Fibroblast of upper back skin (primary cell): ENCODE data around the gene CLIC3.
A peak's percentile ranks its signal among the peaks of the same experiment; 100 is the strongest.
"Not testable (repeated sequence)": the region's sequence is repeated elsewhere in the genome, so short reads cannot be mapped to it uniquely, and the experiment has no call there.

Experiments
- DNase-seq: peaks from one replicate; pipeline ENCODE4 v3.0.0-alpha.2; 2013

Gene CLIC3, protein sequence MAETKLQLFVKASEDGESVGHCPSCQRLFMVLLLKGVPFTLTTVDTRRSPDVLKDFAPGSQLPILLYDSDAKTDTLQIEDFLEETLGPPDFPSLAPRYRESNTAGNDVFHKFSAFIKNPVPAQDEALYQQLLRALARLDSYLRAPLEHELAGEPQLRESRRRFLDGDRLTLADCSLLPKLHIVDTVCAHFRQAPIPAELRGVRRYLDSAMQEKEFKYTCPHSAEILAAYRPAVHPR

GRCh38 chr9:136996361-136997292 is at the start of gene CLIC3:
Gene CLIC3 (minus strand): TSS chr9:136996568. CDS start chr9:136996543, 25 bp downstream.
- peak; percentile 11 for DNase-seq

- DNase-seq: peak; percentile 19
Observed at GRCh38 chr9:137045294-137046087, 49.1 kb upstream of the CLIC3 start.

DNA sequence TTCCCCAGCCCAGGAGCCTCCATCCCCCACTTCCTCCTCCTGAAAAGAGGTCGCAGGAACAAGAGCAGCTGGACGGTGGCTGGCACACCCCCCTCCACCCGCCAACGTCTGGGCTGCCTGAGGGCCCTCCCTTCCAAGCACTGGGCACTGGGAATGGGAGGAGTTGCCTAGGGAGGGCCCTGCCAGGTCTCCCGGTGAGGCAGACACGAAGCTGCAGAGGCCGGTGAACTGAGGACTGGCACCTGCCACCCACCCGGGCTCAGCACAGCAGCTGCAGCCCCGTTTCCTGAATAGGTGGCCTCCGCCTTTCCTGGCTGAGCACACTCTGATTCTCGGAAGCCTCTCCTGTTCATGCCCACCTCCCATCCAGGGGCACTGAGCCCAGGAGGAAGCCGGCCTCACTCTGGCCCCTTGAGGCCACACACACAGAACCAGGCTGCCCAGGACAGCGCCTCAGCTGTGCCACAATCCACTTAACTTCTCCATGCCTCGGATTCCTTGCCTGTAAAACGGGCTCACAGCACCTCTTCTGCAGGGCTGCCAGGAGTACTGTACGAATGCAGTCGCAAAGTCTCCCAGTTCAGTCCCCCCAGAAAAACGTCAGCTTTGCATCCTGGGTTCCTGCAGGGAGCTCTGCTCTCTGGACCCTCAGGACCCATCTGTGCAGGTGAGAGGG is 48.3 kb upstream of the CLIC3 start:
- no peak for DNase-seq

GRCh38 chr9:137044037-137044436 is 47.7 kb upstream of the CLIC3 start:
- DNase-seq: no peak

GRCh38 chr9:137042751-137043727 is 46.7 kb upstream of the CLIC3 start:
- no peak for DNase-seq

GRCh38 chr9:137041124-137041523 is 44.8 kb upstream of the CLIC3 start:
- no peak for DNase-seq

DNA sequence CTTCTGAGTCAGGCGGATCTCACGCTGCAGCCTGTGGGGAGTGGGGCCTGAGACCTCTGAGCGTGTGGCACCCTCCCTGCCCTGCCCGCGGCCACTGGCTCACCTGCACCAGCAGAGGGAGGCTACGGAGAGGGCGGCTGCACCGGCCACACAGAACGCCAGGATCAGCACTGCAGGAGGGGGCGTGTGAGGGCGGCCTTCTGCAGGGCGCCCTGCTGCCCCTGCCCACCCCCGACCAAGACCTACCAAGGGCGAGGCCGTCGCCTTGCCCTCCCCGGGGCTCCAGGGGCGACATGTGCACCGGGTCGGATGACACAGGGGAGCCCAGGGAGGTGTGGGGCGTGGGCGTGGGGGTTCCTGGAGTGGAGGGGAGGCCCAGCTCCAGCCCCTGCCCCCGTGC is 44.2 kb upstream of the CLIC3 start:
- DNase-seq: no peak

- DNase-seq: no peak
Observed at GRCh38 chr9:137039611-137040366, 43.4 kb upstream of the CLIC3 start.

DNA sequence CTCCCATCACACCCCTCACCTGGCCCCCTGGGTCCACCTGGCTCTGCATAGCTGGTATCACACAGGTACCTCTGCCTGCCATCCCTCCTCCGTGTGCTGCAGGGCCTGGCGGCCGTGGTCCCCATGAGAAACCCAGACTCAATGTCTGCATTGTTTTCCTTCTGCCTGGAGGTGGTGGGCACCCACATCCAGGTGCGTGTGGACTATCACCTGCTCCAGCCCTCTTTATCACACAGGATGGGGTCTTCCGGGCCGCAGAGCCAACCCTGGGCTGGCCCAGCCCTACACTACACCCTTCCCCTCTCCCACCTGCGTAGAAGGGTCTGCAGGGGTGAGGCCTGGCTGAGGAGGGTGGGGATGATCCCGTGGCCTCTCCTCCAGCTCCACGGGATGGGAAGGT is 42.5 kb upstream of the CLIC3 start:
- no peak for DNase-seq

GRCh38 chr9:137037483-137037882 is 41.1 kb upstream of the CLIC3 start:
- no peak for DNase-seq

DNA sequence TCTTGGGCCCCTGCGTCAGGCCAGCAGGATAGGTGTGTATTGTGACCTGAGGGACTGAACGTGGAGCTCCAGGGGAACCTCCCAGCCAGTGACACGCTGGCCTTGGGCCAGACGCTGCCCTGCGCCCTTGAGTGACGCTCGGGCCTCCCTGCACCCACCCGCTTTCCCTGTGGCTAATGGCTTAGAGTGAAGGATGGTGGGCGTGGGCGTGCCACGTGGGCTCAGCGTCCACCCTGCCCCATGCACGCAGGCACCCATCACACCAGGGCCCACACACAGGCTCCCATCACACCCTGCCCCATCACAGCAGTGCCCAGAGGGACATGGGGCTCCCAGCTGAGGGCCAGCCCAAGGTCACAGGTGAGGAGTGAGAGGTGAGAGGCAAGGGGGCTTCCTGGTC is 40.7 kb upstream of the CLIC3 start:
- no peak for DNase-seq

GRCh38 chr9:137035937-137036336 is 39.6 kb upstream of the CLIC3 start:
- DNase-seq: no peak

DNA sequence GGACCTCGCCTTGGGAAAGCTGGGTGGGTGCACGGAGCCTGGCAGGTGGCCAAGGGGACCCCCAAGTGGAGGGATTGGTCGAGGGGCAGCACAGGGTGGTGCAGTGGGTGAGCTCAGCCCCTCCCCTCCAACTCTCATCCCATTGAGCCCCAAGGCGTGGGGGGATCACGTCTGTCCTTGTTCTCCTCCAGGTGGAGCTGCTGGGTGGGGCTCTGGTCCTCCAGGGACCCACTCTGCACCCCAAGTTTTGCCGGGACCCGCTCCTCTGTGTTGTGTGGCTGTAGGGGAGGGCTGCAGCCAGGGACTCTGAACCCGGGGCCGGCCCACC is 39.1 kb upstream of the CLIC3 start:
- DNase-seq: no peak

- DNase-seq: peak; percentile 70
Observed at GRCh38 chr9:137034709-137035506, 38.5 kb upstream of the CLIC3 start.

- no peak for DNase-seq
Observed at GRCh38 chr9:137034039-137034708, 37.8 kb upstream of the CLIC3 start.

GRCh38 chr9:137033481-137033880 is 37.1 kb upstream of the CLIC3 start:
- DNase-seq: not testable (repeated sequence)

GRCh38 chr9:137032858-137033257 is 36.5 kb upstream of the CLIC3 start:
- DNase-seq: no peak

DNA sequence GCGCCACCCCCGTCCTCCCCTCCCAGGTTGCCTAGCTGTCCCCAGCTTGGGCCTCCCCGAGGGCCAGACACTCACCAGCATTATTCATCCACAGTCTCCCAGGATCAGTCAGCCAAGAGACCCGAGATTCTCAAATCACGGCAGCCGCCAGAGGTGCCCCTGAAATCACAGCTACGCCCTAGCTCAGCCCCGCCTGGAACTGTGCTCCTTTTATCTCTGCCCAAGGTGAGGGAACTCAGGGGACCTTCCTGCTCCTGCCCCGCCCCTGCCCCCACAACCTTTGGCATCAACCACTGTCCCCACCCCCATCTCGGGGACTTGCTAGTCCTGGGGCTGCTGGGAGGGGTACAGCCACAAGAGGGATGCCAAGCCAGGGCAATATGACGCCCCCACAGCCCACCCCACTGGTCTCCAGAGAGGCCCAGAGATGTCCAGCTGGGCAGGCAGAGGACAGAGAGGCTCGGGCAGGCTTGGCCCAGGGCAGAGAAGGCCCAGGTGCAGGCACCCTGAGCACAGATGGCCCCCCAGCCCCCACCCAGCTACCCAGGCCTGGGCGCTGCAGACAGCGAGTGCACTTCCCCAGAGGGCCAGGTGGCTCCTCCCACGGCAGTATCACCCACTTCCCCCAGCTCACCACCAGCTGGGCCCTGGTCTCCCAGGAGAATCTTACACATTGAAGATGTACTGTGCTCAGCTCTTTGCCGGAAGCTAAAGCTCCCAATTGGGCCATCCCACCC is 35.7 kb upstream of the CLIC3 start, which contains the start of gene FUT7:
TSS of gene FUT7 (minus strand) at position 185 of the 737 bp plus-strand sequence. CDS start at position 88, 97 bp downstream.
- DNase-seq: no peak
